HCT116 (cell line): ENCODE measurements around the gene KRT2. TPM values are rescaled to one million over a fixed set of nuclear protein-coding genes. Genes with fewer than 3 reads are reported as not detected.

Experiments used
- ATAC-seq: fragments of 200-7000 bp; cut with Tn5 transposase; 2 replicates; pipeline ENCODE4 v1.9.1; 2020; ENCODE audit warnings: mild to moderate bottlenecking, moderate library complexity
- BruUV-seq: library from RNA; stranded (reverse); fragments of 400-500 nt; replicated peaks from 2 replicates; lab custom pipeline; 2021; lab: Mats Ljungman, UMichigan
- CTCF ChIA-PET: fragments of 300-600 bp; sonication (Branson Sonifier 250); formaldehyde crosslinking; loops from one replicate; lab custom pipeline; 2021; ENCODE audit warnings: antibody characterized with exemption; lab: Charles Lee
- POLR2A ChIA-PET: fragments of 300-600, 350-600 bp; sonication (Branson Sonifier 250); formaldehyde crosslinking; loops from one replicate; lab custom pipeline; 2021; ENCODE audit warnings: antibody characterized with exemption; lab: Charles Lee
- RAD21 ChIA-PET, 2 experiments: fragments of 300-600 bp; sonication (Branson Sonifier 250); formaldehyde crosslinking; loops; one replicate each; lab custom pipeline; 2023; ENCODE audit warnings: low total read pairs in 2 of 2; ENCODE audit not compliant: uncharacterized antibody in 2 of 2, unreplicated experiment in 2 of 2, low non-redundant PET in 1 of 2; lab: Charles Lee
- DNase-seq: peaks from one replicate; pipeline ENCODE4 v3.0.0-alpha.2; 2010; ENCODE audit warnings: low read depth, low spot score
- H2AFZ ChIP-seq: fragments of 200-600 bp; shearing (Covaris generic), sonication (generic); 2 replicates; pipeline ENCODE4 v1.6.1; 2017; ENCODE audit warnings: low read depth, mixed run types, mixed read lengths, antibody characterized with exemption, low read length; ENCODE audit not compliant: poor library complexity, severe bottlenecking
- H3K27ac ChIP-seq: 2 replicates; pipeline ENCODE4 v1.5.1; 2012; ENCODE audit warnings: low read depth, low read length
- H3K27me3 ChIP-seq: fragments of 200-600 bp; sonication (generic); 2 replicates; pipeline ENCODE4 v1.6.1; 2016; ENCODE audit warnings: mixed run types, low read length, mixed read lengths; ENCODE audit not compliant: insufficient read depth
- H3K36me3 ChIP-seq, 2 experiments: fragments of 200-500 bp in 1 of 2; fragments of 200-600 bp in 1 of 2; sonication (Bioruptor generic) in 1 of 2; sonication (generic) in 1 of 2; 2 replicates each; pipeline versions ENCODE4 v1.5.1 to v1.6.1; 2014 to 2016; ENCODE audit warnings: low read length in 2 of 2, inconsistent platforms in 1 of 2, mixed read lengths in 1 of 2, mixed run types in 1 of 2; ENCODE audit not compliant: insufficient read depth in 2 of 2, control insufficient read depth in 1 of 2
- H3K4me1 ChIP-seq, 2 experiments: fragments of 200-600 bp in 1 of 2; sonication (generic) in 1 of 2; 2 replicates each; pipeline versions ENCODE4 v1.5.1 to v1.6.1; 2012 to 2017; ENCODE audit warnings: low read length in 2 of 2, inconsistent platforms in 1 of 2, mild to moderate bottlenecking in 1 of 2, mixed read lengths in 1 of 2, mixed run types in 1 of 2, moderate library complexity in 1 of 2; ENCODE audit not compliant: insufficient read depth in 2 of 2, control insufficient read depth in 1 of 2
- H3K4me2 ChIP-seq: fragments of 200-600 bp; sonication (generic); 2 replicates; pipeline ENCODE4 v1.6.1; 2017; ENCODE audit warnings: mixed run types, low read length, mixed read lengths
- H3K4me3 ChIP-seq, 2 experiments: fragments of 200-600 bp in 1 of 2; sonication (generic) in 1 of 2; replicated peaks in 1 of 2; 2 replicates each; pipeline ENCODE4 v1.5.1; 2011 to 2016; ENCODE audit warnings: low read length in 2 of 2, control low read depth in 1 of 2, low read depth in 1 of 2, mild to moderate bottlenecking in 1 of 2, mixed read lengths in 1 of 2, mixed run types in 1 of 2
- H3K79me2 ChIP-seq: fragments of 200-600 bp; sonication (generic); 2 replicates; pipeline ENCODE4 v1.6.1; 2017; ENCODE audit warnings: mild to moderate bottlenecking, mixed run types, low read length, moderate library complexity, mixed read lengths; ENCODE audit not compliant: insufficient read depth
- H3K9ac ChIP-seq: fragments of 200-600 bp; sonication (generic); 2 replicates; pipeline ENCODE4 v1.6.1; 2016; ENCODE audit warnings: low read length, mixed read lengths
- H3K9me2 ChIP-seq: fragments of 200-600 bp; sonication (generic), shearing (Covaris generic); 2 replicates; pipeline ENCODE4 v1.6.1; 2017; ENCODE audit warnings: mixed run types, mild to moderate bottlenecking, moderate library complexity; ENCODE audit not compliant: insufficient read depth
- H3K9me3 ChIP-seq, 2 experiments: fragments of 200-500 bp in 1 of 2; fragments of 200-600 bp in 1 of 2; sonication (Bioruptor generic) in 1 of 2; sonication (generic) in 1 of 2; 2 replicates each; pipeline ENCODE4 v1.6.1; 2014 to 2017; ENCODE audit warnings: low read length in 2 of 2, mixed read lengths in 2 of 2, inconsistent platforms in 1 of 2, low read depth in 1 of 2, mild to moderate bottlenecking in 1 of 2, mixed run types in 1 of 2, moderate library complexity in 1 of 2; ENCODE audit not compliant: control insufficient read depth in 1 of 2, insufficient read depth in 1 of 2
- H4K20me1 ChIP-seq: fragments of 200-600 bp; sonication (generic), shearing (Covaris generic); 2 replicates; pipeline ENCODE4 v1.6.1; 2017; ENCODE audit warnings: mixed run types, mild to moderate bottlenecking, moderate library complexity; ENCODE audit not compliant: insufficient read depth
- ATF3 ChIP-seq: IDR thresholded peaks from 2 replicates; pipeline ENCODE4 v1.6.1; 2012
- EZH2phosphoT487 ChIP-seq: fragments of 200-600 bp; IDR thresholded peaks from 2 replicates; pipeline ENCODE4 v1.6.1; 2018; ENCODE audit warnings: antibody characterized with exemption, borderline replicate concordance
- POLR2A ChIP-seq: IDR thresholded peaks from 2 replicates; pipeline ENCODE4 v1.7.0; 2011; ENCODE audit warnings: borderline replicate concordance; ENCODE audit not compliant: insufficient read depth, insufficient read length; ENCODE audit errors: extremely low read depth
- REST ChIP-seq: IDR thresholded peaks from 2 replicates; pipeline ENCODE4 v1.6.1; 2012; ENCODE audit warnings: low read depth
- SRF ChIP-seq: IDR thresholded peaks from 2 replicates; pipeline ENCODE4 v1.6.1; 2012; ENCODE audit warnings: low read depth
- ZNF274 ChIP-seq: fragments of 200-500 bp; sonication (Bioruptor generic); IDR thresholded peaks from 2 replicates; pipeline ENCODE4 v1.6.1; 2014; ENCODE audit warnings: mild to moderate bottlenecking, low read depth, low read length, inconsistent platforms
- intact Hi-C: fragments of 100-400 bp; cut with micrococcal nuclease; formaldehyde crosslinking; loops from 2 replicates; pipeline ENCODE4 v1.10.0; 2022
- total RNA-seq: library from RNA; stranded (reverse); gene quantifications from one replicate; pipeline ENCODE4 v1.2.1, GENCODE V29; 2021; ENCODE audit not compliant: unreplicated experiment

KRT2 gene
- total RNA-seq, 1 experiment from 2014 or later = not detected

GRCh38 chr12:52631264-52631663 is 20.7 kb downstream of the KRT2 start (continued):
- TF ChIP-seq REST (no peak), ZNF274 (no peak)

GRCh38 chr12:52630599-52631200 is 21.3 kb downstream of the KRT2 start:
- intact Hi-C loops = no loop called here
- H3K9me2 ChIP-seq = no peaks in the 10 kb centered on the region
- no TSS peak for BruUV-seq
- ChIA-PET RAD21 (no interaction called here), CTCF (interaction anchor here (0.6 kb wide), 1 partner anchor 238 kb away, joined by 3 read pairs; no protein-coding TSS in a partner anchor), POLR2A (no interaction called here)
- H3K4me2 ChIP-seq = no peak overlapping the region
- ATAC-seq (no peak), DNase-seq (no peak)
- H3K79me2 ChIP-seq = no peaks in the 10 kb centered on the region
- TF ChIP-seq SRF = no peak
- no peak for TF ChIP-seq POLR2A
- TF ChIP-seq EZH2phosphoT487 = no peak
- TF ChIP-seq ATF3 = no peak
- no peak overlapping the region for H3K4me3 ChIP-seq
- H3K27me3 ChIP-seq = no peaks in the 10 kb centered on the region
- no peak overlapping the region for H3K27ac ChIP-seq
- no peaks in the 10 kb centered on the region for H3K4me1 ChIP-seq
- no peaks in the 10 kb centered on the region for H3K9me3 ChIP-seq
- no peak overlapping the region for H2AFZ ChIP-seq
- H3K9ac ChIP-seq = no peak overlapping the region
- H4K20me1 ChIP-seq = no peaks in the 10 kb centered on the region
- no peaks in the 10 kb centered on the region for H3K36me3 ChIP-seq
